HCT116 (cell line): ENCODE measurements around the gene ADORA2B. TPM values are rescaled to one million over a fixed set of nuclear protein-coding genes. Genes with fewer than 3 reads are reported as not detected.

Source experiments
- ATAC-seq: fragments of 200-7000 bp; cut with Tn5 transposase; 2 replicates; pipeline ENCODE4 v1.9.1; 2020; ENCODE audit warnings: mild to moderate bottlenecking, moderate library complexity
- BruUV-seq: library from RNA; stranded (reverse); fragments of 400-500 nt; replicated peaks from 2 replicates; lab custom pipeline; 2021; lab: Mats Ljungman, UMichigan
- CTCF ChIA-PET: fragments of 300-600 bp; sonication (Branson Sonifier 250); formaldehyde crosslinking; loops from one replicate; lab custom pipeline; 2021; ENCODE audit warnings: antibody characterized with exemption; lab: Charles Lee
- POLR2A ChIA-PET: fragments of 300-600, 350-600 bp; sonication (Branson Sonifier 250); formaldehyde crosslinking; loops from one replicate; lab custom pipeline; 2021; ENCODE audit warnings: antibody characterized with exemption; lab: Charles Lee
- RAD21 ChIA-PET, 2 experiments: fragments of 300-600 bp; sonication (Branson Sonifier 250); formaldehyde crosslinking; loops; one replicate each; lab custom pipeline; 2023; ENCODE audit warnings: low total read pairs in 2 of 2; ENCODE audit not compliant: uncharacterized antibody in 2 of 2, unreplicated experiment in 2 of 2, low non-redundant PET in 1 of 2; lab: Charles Lee
- DNase-seq: peaks from one replicate; pipeline ENCODE4 v3.0.0-alpha.2; 2010; ENCODE audit warnings: low read depth, low spot score
- H2AFZ ChIP-seq: fragments of 200-600 bp; shearing (Covaris generic), sonication (generic); 2 replicates; pipeline ENCODE4 v1.6.1; 2017; ENCODE audit warnings: low read depth, mixed run types, mixed read lengths, antibody characterized with exemption, low read length; ENCODE audit not compliant: poor library complexity, severe bottlenecking
- H3K27ac ChIP-seq: 2 replicates; pipeline ENCODE4 v1.5.1; 2012; ENCODE audit warnings: low read depth, low read length
- H3K27me3 ChIP-seq: fragments of 200-600 bp; sonication (generic); 2 replicates; pipeline ENCODE4 v1.6.1; 2016; ENCODE audit warnings: mixed run types, low read length, mixed read lengths; ENCODE audit not compliant: insufficient read depth
- H3K36me3 ChIP-seq, 2 experiments: fragments of 200-500 bp in 1 of 2; fragments of 200-600 bp in 1 of 2; sonication (Bioruptor generic) in 1 of 2; sonication (generic) in 1 of 2; 2 replicates each; pipeline versions ENCODE4 v1.5.1 to v1.6.1; 2014 to 2016; ENCODE audit warnings: low read length in 2 of 2, inconsistent platforms in 1 of 2, mixed read lengths in 1 of 2, mixed run types in 1 of 2; ENCODE audit not compliant: insufficient read depth in 2 of 2, control insufficient read depth in 1 of 2
- H3K4me1 ChIP-seq, 2 experiments: fragments of 200-600 bp in 1 of 2; sonication (generic) in 1 of 2; 2 replicates each; pipeline versions ENCODE4 v1.5.1 to v1.6.1; 2012 to 2017; ENCODE audit warnings: low read length in 2 of 2, inconsistent platforms in 1 of 2, mild to moderate bottlenecking in 1 of 2, mixed read lengths in 1 of 2, mixed run types in 1 of 2, moderate library complexity in 1 of 2; ENCODE audit not compliant: insufficient read depth in 2 of 2, control insufficient read depth in 1 of 2
- H3K4me2 ChIP-seq: fragments of 200-600 bp; sonication (generic); 2 replicates; pipeline ENCODE4 v1.6.1; 2017; ENCODE audit warnings: mixed run types, low read length, mixed read lengths
- H3K4me3 ChIP-seq, 2 experiments: fragments of 200-600 bp in 1 of 2; sonication (generic) in 1 of 2; replicated peaks in 1 of 2; 2 replicates each; pipeline ENCODE4 v1.5.1; 2011 to 2016; ENCODE audit warnings: low read length in 2 of 2, control low read depth in 1 of 2, low read depth in 1 of 2, mild to moderate bottlenecking in 1 of 2, mixed read lengths in 1 of 2, mixed run types in 1 of 2
- H3K79me2 ChIP-seq: fragments of 200-600 bp; sonication (generic); 2 replicates; pipeline ENCODE4 v1.6.1; 2017; ENCODE audit warnings: mild to moderate bottlenecking, mixed run types, low read length, moderate library complexity, mixed read lengths; ENCODE audit not compliant: insufficient read depth
- H3K9ac ChIP-seq: fragments of 200-600 bp; sonication (generic); 2 replicates; pipeline ENCODE4 v1.6.1; 2016; ENCODE audit warnings: low read length, mixed read lengths
- H3K9me2 ChIP-seq: fragments of 200-600 bp; sonication (generic), shearing (Covaris generic); 2 replicates; pipeline ENCODE4 v1.6.1; 2017; ENCODE audit warnings: mixed run types, mild to moderate bottlenecking, moderate library complexity; ENCODE audit not compliant: insufficient read depth
- H3K9me3 ChIP-seq, 2 experiments: fragments of 200-500 bp in 1 of 2; fragments of 200-600 bp in 1 of 2; sonication (Bioruptor generic) in 1 of 2; sonication (generic) in 1 of 2; 2 replicates each; pipeline ENCODE4 v1.6.1; 2014 to 2017; ENCODE audit warnings: low read length in 2 of 2, mixed read lengths in 2 of 2, inconsistent platforms in 1 of 2, low read depth in 1 of 2, mild to moderate bottlenecking in 1 of 2, mixed run types in 1 of 2, moderate library complexity in 1 of 2; ENCODE audit not compliant: control insufficient read depth in 1 of 2, insufficient read depth in 1 of 2
- H4K20me1 ChIP-seq: fragments of 200-600 bp; sonication (generic), shearing (Covaris generic); 2 replicates; pipeline ENCODE4 v1.6.1; 2017; ENCODE audit warnings: mixed run types, mild to moderate bottlenecking, moderate library complexity; ENCODE audit not compliant: insufficient read depth
- ATF3 ChIP-seq: IDR thresholded peaks from 2 replicates; pipeline ENCODE4 v1.6.1; 2012
- CEBPB ChIP-seq: IDR thresholded peaks from 2 replicates; pipeline ENCODE4 v1.6.1; 2012; ENCODE audit warnings: low read depth
- CTCF ChIP-seq, 3 experiments: fragments of 200-600 bp in 1 of 3; sonication (generic) in 1 of 3; IDR thresholded peaks in 2 of 3; conservative IDR thresholded peaks in 1 of 3; 2 replicates each; pipeline ENCODE4 v1.5.1; 2012 to 2017; ENCODE audit warnings: low read depth in 2 of 3, low read length in 2 of 3, antibody characterized with exemption in 1 of 3, borderline replicate concordance in 1 of 3, control low read depth in 1 of 3, mild to moderate bottlenecking in 1 of 3, mixed read lengths in 1 of 3, mixed run types in 1 of 3, moderate library complexity in 1 of 3; ENCODE audit not compliant: insufficient read depth in 1 of 3
- EZH2 ChIP-seq: fragments of 200-600 bp; sonication (generic); IDR thresholded peaks from 2 replicates; pipeline ENCODE4 v1.6.1; 2017; ENCODE audit warnings: antibody characterized with exemption, mixed run types
- FOSL1 ChIP-seq: IDR thresholded peaks from 2 replicates; pipeline ENCODE4 v1.6.1; 2012; ENCODE audit warnings: low read depth
- JUND ChIP-seq: IDR thresholded peaks from 2 replicates; pipeline ENCODE4 v1.6.1; 2012
- POLR2AphosphoS5 ChIP-seq: IDR thresholded peaks from 2 replicates; pipeline ENCODE4 v1.6.1; 2011; ENCODE audit warnings: mild to moderate bottlenecking, low read depth, low read length, moderate library complexity
- SIN3A ChIP-seq: IDR thresholded peaks from 2 replicates; pipeline ENCODE4 v1.6.1; 2012; ENCODE audit warnings: low read depth
- SP1 ChIP-seq: IDR thresholded peaks from 2 replicates; pipeline ENCODE4 v1.6.1; 2012; ENCODE audit warnings: low read depth
- SRF ChIP-seq: IDR thresholded peaks from 2 replicates; pipeline ENCODE4 v1.6.1; 2012; ENCODE audit warnings: low read depth
- intact Hi-C: fragments of 100-400 bp; cut with micrococcal nuclease; formaldehyde crosslinking; loops from 2 replicates; pipeline ENCODE4 v1.10.0; 2022
- total RNA-seq: library from RNA; stranded (reverse); gene quantifications from one replicate; pipeline ENCODE4 v1.2.1, GENCODE V29; 2021; ENCODE audit not compliant: unreplicated experiment

ADORA2B gene
- total RNA-seq, 1 experiment from 2014 or later: 47.5 TPM

- RAD21 ChIA-PET: no interaction called here
- no peak overlapping the region for H2AFZ ChIP-seq
- ATAC-seq: no peak
Measured at GRCh38 chr17:15907290-15907689, 37.6 kb upstream of the ADORA2B start.

More at GRCh38 chr17:15907290-15907689, 37.6 kb upstream of the ADORA2B start:
- no peaks in the 10 kb centered on the region for H3K9me2 ChIP-seq
- intact Hi-C loops: no loop called here
- ChIA-PET CTCF (no interaction called here), POLR2A (no interaction called here)
- H3K4me3 ChIP-seq: no peak overlapping the region
- no TSS peak for BruUV-seq
- H3K4me1 ChIP-seq: peaks cover 0 to 15% of the 10 kb centered on the region in 2 experiments; a peak in 2 of 4 replicates
- no peaks in the 10 kb centered on the region for H3K27me3 ChIP-seq
- no peak for DNase-seq
- no peak overlapping the region for H3K27ac ChIP-seq
- no peak overlapping the region for H3K9ac ChIP-seq
- H3K36me3 ChIP-seq: no peaks in the 10 kb centered on the region
- H3K79me2 ChIP-seq: no peaks in the 10 kb centered on the region
- TF ChIP-seq JUND (no peak), SP1 (no peak), POLR2AphosphoS5 (no peak), CEBPB (no peak), SRF (no peak), ATF3 (no peak), CTCF (IDR thresholded peaks at IDR 0.05 in 2 of 3, conservative IDR thresholded peaks at IDR 0.05 in 1 of 3; ENCODE audit: borderline replicate concordance in 1 of 3, insufficient read depth in 1 of 3, low read depth in 2 of 3, low read length in 2 of 3) (no peak), SIN3A (no peak), FOSL1 (no peak), EZH2 (no peak)
- no peaks in the 10 kb centered on the region for H3K9me3 ChIP-seq
- H4K20me1 ChIP-seq: no peaks in the 10 kb centered on the region
- no peak overlapping the region for H3K4me2 ChIP-seq
